Measurements from ENCODE around the gene ZNF536.

The ZNF536 gene

GRCh38 chr19:30521937-30522336 lies 149.8 kb downstream of the ZNF536 start:
- TF ChIP-seq CTCF (IDR thresholded peaks at IDR 0.05; ENCODE audit: borderline replicate concordance, insufficient read depth, low read depth, low read length): no peak
- H3K4me3 ChIP-seq (ENCODE audit: low read depth, low read length): no peak overlapping the region

GRCh38 chr19:30522341-30522740 lies 150.2 kb downstream of the ZNF536 start:
- no peak for TF ChIP-seq CTCF (IDR thresholded peaks at IDR 0.05; ENCODE audit: borderline replicate concordance, insufficient read depth, low read depth, low read length)
- H3K4me3 ChIP-seq (ENCODE audit: low read depth, low read length): no peak overlapping the region

DNA sequence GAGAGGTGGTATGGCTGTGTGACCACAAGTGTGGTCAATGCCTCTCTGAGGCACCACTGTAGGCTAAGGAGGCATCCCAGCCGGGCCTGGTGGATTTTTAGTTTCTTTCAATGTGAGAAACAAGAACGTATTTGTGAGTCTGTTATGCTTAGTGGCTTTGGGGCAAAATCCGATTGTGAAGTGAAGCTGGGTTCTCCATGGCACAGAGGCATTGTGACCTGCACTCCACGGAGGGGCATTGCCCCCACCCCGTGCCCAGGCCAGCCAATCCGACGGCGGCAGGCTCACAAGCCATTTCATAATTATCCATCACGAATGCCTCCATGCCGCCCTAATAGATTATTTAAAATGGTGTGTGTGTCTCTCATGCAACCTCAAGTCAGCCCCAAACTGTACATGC lies 151.6 kb downstream of the ZNF536 start:
- TF ChIP-seq CTCF (IDR thresholded peaks at IDR 0.05; ENCODE audit: borderline replicate concordance, insufficient read depth, low read depth, low read length): no peak
- no peak overlapping the region for H3K4me3 ChIP-seq (ENCODE audit: low read depth, low read length)

DNA sequence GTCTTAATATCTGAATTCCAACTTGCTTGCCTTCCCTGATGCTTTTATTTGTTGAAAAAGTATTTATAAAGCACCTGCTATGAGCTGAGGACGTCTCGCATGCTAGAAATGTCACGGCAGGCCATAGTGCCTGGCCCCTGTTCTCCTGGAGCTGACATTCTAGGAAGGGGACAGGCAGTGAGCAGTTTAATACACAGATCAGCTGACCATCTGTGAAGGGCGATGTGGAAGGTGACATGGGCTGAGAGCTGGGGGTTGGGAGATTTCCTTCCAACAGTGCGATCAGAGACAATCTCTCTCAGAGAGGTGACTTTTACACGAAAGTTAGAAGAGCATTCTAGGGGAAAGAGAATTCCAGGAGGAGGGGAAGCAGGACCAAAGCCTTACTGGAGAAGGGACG lies 153.2 kb downstream of the ZNF536 start:
- no peak overlapping the region for H3K4me3 ChIP-seq (ENCODE audit: low read depth, low read length)
- TF ChIP-seq CTCF (IDR thresholded peaks at IDR 0.05; ENCODE audit: borderline replicate concordance, insufficient read depth, low read depth, low read length): no peak

GRCh38 chr19:30528919-30529318 lies 156.7 kb downstream of the ZNF536 start:
- no peak for TF ChIP-seq CTCF (IDR thresholded peaks at IDR 0.05; ENCODE audit: borderline replicate concordance, insufficient read depth, low read depth, low read length)

GRCh38 chr19:30529876-30530275 lies 157.7 kb downstream of the ZNF536 start:
- no peak for TF ChIP-seq CTCF (IDR thresholded peaks at IDR 0.05; ENCODE audit: borderline replicate concordance, insufficient read depth, low read depth, low read length)

More at GRCh38 chr19:30528919-30529318, 156.7 kb downstream of the ZNF536 start:
- H3K4me3 ChIP-seq (ENCODE audit: low read depth, low read length): no peak overlapping the region

GRCh38 chr19:30530751-30531150 lies 158.6 kb downstream of the ZNF536 start:
- no peak overlapping the region for H3K4me3 ChIP-seq (ENCODE audit: low read depth, low read length)
- no peak for TF ChIP-seq CTCF (IDR thresholded peaks at IDR 0.05; ENCODE audit: borderline replicate concordance, insufficient read depth, low read depth, low read length)

More at GRCh38 chr19:30529876-30530275, 157.7 kb downstream of the ZNF536 start:
- no peak overlapping the region for H3K4me3 ChIP-seq (ENCODE audit: low read depth, low read length)
